ENCODE results near the gene DVL2. TPM values are rescaled to one million over a fixed set of nuclear protein-coding genes. Genes with fewer than 3 reads are reported as not detected.

DVL2 gene
- total RNA-seq, 1 donor from 2014 or later, result 34.4 TPM

DNA sequence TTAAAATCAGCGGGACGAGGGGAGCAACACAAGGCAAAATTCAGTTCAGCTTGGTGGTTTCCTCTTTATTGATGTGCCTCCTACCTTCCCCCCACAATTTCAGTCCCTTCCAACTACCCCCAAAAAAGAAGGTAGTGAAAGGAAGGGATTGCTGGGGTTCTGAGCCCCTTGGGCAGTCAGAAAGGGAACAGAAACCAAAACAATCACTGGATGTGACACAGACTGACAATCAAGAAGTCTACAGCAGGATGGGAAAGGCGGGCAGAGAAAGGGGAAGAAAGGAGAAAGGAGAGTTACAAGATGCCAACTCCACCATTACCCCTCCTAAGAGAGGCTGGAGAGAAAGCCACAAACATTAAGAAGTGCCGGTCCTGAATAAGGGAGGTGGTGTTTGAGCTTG lies 6.1 kb upstream of the DVL2 start:
- Mint-ChIP-seq H3K4me3 (ENCODE audit: unreplicated experiment) (peak overlapping the region; percentile 94), H3K27ac (ENCODE audit: unreplicated experiment) (peak overlapping the region; percentile 98), H3K27me3 (ENCODE audit: low read depth, unreplicated experiment) (no peaks in the 10 kb centered on the region), H3K36me3 (ENCODE audit: low read depth, unreplicated experiment) (peaks cover 14% of the 10 kb centered on the region), H3K9me3 (ENCODE audit: unreplicated experiment) (no peaks in the 10 kb centered on the region), H3K4me1 (ENCODE audit: low read depth, unreplicated experiment) (peaks cover 29% of the 10 kb centered on the region)
- Histone ChIP-seq H2AFZ (ENCODE audit: low read depth, low read length) (no peak overlapping the region), H4K20me1 (ENCODE audit: insufficient read depth, low read length) (peaks cover 29% of the 10 kb centered on the region), H3K9me3 (ENCODE audit: insufficient read depth, low read depth, low read length) (no peaks in the 10 kb centered on the region), H3K79me2 (ENCODE audit: insufficient read depth, low read length) (peaks cover 65% of the 10 kb centered on the region), H3K4me2 (ENCODE audit: low read length) (peak overlapping the region; percentile 99), H3K27me3 (ENCODE audit: insufficient read depth, low read length) (no peaks in the 10 kb centered on the region), H3K4me1 (ENCODE audit: insufficient read depth, low read length) (peaks cover 35% of the 10 kb centered on the region), H3K27ac (ENCODE audit: low read depth, low read length) (no peak overlapping the region), H3K4me3 (ENCODE audit: insufficient read depth, low read depth, low read length) (peak overlapping the region; percentile 92), H3K9ac (ENCODE audit: low read length) (peak overlapping the region; percentile 99), H3K36me3 (ENCODE audit: insufficient read depth, low read length) (peaks cover 32% of the 10 kb centered on the region)
- DNase-seq (ENCODE audit: low read depth) (no peak), FAIRE-seq (no peak)
- no peak for TF ChIP-seq EZH2 (IDR thresholded peaks at IDR 0.05; ENCODE audit: insufficient read depth, low read length)
- TF ChIP-seq, protein P1, sequence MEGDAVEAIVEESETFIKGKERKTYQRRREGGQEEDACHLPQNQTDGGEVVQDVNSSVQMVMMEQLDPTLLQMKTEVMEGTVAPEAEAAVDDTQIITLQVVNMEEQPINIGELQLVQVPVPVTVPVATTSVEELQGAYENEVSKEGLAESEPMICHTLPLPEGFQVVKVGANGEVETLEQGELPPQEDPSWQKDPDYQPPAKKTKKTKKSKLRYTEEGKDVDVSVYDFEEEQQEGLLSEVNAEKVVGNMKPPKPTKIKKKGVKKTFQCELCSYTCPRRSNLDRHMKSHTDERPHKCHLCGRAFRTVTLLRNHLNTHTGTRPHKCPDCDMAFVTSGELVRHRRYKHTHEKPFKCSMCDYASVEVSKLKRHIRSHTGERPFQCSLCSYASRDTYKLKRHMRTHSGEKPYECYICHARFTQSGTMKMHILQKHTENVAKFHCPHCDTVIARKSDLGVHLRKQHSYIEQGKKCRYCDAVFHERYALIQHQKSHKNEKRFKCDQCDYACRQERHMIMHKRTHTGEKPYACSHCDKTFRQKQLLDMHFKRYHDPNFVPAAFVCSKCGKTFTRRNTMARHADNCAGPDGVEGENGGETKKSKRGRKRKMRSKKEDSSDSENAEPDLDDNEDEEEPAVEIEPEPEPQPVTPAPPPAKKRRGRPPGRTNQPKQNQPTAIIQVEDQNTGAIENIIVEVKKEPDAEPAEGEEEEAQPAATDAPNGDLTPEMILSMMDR (IDR thresholded peaks at IDR 0.05; ENCODE audit: insufficient read depth, low read depth, low read length), result no peak

DNA sequence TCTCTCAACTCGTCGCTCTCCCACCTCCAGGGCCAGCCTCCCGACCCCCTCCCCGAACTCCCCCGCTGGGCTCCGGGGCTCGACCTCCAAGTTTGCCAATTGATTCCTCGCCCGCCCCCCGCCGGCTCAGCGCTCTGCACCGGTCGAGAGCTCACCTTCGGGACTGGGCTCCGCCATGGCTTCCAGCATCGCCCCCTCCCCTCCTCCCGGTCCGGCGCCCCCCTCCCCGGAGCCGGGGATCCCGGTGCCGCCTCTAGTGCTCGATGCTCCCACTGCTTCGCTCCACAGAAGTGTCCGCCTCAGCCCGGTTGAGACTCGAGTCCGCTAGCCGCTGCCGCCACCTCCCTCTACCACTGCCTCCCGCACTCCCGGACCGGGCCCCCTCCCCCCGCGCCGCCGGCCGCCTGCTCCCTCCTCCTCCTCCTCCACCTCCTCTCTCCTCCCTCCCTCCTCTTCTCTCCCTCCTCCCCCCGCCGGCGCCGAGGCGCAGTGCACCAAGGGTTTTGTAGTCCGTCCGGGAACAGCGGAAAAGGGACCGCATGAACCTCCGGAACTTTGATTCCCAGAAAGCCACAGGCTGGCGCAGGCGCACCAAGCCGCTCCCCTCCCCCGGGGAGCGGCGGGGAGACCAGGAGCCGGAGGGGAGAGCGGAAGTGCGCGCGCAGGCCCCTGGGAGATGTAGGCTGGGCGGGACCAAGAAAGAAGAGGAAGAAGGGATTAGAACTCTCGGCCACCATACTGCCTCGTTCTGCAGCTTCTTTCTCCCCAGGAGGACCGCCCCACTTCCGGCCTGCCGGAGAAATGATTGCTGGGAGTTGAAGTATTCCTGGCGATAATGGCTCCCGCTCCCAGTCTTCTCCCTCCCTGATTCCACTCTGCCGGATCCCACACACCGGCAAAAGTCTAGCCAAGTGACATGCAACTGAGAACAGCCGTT lies 5.0 kb upstream of the DVL2 start, which contains the start of gene PHF23:
PHF23 (minus strand) TSS at position 367 of the 937 bp plus-strand sequence; CDS start at position 189, 178 bp downstream.
- no peaks in the 10 kb centered on the region for H3K27me3 ChIP-seq (ENCODE audit: insufficient read depth, low read length)
- Mint-ChIP-seq H3K4me3 (ENCODE audit: unreplicated experiment) (peak within 1 kb of the TSS; percentile 94), H3K36me3 (ENCODE audit: low read depth, unreplicated experiment) (peaks cover 16% of the 10 kb centered on the region), H3K27ac (ENCODE audit: unreplicated experiment) (peak within 1 kb of the TSS; percentile 99), H3K9me3 (ENCODE audit: unreplicated experiment) (no peaks in the 10 kb centered on the region), H3K27me3 (ENCODE audit: low read depth, unreplicated experiment) (no peaks in the 10 kb centered on the region), H3K4me1 (ENCODE audit: low read depth, unreplicated experiment) (peaks cover 39% of the 10 kb centered on the region)
- peaks cover 36% of the 10 kb centered on the region for H4K20me1 ChIP-seq (ENCODE audit: insufficient read depth, low read length)
- peak within 1 kb of the TSS; percentile 73 for H3K27ac ChIP-seq (ENCODE audit: low read depth, low read length)
- FAIRE-seq (peak; percentile 59), DNase-seq (ENCODE audit: low read depth) (peak; percentile 99)
- H3K9me3 ChIP-seq (ENCODE audit: insufficient read depth, low read depth, low read length), result no peaks in the 10 kb centered on the region
- peak within 1 kb of the TSS; percentile 92 for H3K4me3 ChIP-seq (ENCODE audit: insufficient read depth, low read depth, low read length)
- H3K4me1 ChIP-seq (ENCODE audit: insufficient read depth, low read length), result peaks cover 45% of the 10 kb centered on the region
- H2AFZ ChIP-seq (ENCODE audit: low read depth, low read length), result no peak within 1 kb of the TSS
- peaks cover 74% of the 10 kb centered on the region for H3K79me2 ChIP-seq (ENCODE audit: insufficient read depth, low read length)
- H3K9ac ChIP-seq (ENCODE audit: low read length), result peak within 1 kb of the TSS; percentile 99
- peak within 1 kb of the TSS; percentile 99 for H3K4me2 ChIP-seq (ENCODE audit: low read length)
- peaks cover 33% of the 10 kb centered on the region for H3K36me3 ChIP-seq (ENCODE audit: insufficient read depth, low read length)
- TF ChIP-seq, protein P1 (IDR thresholded peaks at IDR 0.05; ENCODE audit: insufficient read depth, low read depth, low read length), result no peak
- no peak for TF ChIP-seq EZH2 (IDR thresholded peaks at IDR 0.05; ENCODE audit: insufficient read depth, low read length)

All from astrocyte (in vitro differentiated cells and primary cell).